Measurements from ENCODE around the gene C14orf93.

Gene C14orf93, protein sequence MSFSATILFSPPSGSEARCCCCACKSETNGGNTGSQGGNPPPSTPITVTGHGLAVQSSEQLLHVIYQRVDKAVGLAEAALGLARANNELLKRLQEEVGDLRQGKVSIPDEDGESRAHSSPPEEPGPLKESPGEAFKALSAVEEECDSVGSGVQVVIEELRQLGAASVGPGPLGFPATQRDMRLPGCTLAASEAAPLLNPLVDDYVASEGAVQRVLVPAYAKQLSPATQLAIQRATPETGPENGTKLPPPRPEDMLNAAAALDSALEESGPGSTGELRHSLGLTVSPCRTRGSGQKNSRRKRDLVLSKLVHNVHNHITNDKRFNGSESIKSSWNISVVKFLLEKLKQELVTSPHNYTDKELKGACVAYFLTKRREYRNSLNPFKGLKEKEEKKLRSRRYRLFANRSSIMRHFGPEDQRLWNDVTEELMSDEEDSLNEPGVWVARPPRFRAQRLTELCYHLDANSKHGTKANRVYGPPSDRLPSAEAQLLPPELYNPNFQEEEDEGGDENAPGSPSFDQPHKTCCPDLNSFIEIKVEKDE

DNA sequence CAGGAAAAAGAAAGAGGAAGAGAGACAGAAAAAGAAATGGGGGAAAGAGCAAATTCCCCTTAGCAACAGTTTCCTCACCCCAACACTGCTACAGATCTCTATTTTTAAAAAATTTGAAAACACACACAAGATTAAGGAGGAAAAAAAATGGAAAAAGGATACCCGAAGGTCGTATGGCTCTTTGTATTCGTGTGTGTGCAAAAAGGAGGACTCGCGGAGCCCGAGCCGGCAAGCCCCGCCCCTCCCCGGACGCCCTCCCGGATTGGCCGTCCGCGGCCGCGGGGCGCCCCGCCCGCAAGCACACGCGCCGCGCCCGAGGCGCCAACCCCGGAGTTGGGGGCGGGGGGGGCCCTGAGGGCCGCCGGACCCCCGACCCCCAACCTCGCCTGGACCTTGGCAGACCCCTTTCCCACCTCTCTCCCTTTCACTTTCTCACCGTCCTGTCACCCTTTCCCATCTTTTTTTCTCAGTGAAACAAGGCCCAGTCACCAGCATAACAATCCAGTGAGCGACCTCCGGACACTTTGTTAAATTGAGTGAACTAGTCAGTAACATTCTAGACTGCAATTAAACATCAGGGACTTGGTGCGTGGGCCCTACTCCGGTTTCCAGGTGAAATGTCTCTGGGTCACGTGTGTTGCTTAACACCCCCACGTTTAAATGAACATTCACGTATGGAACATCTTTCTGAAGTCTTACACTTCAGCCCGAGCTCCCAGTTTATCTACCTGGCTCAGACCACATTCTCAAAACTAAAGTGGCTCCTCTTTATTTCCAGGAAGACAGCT, at the start of gene C14orf93:
TSS of gene C14orf93 (minus strand) at position 205 of the 788 bp plus-strand sequence. CDS start 11,120 bp downstream, outside the sequence.
- peak; percentile 89 for DNase-seq

- DNase-seq = no peak
Observed at GRCh38 chr14:23058654-23059504, 48.9 kb upstream of the C14orf93 start.

GRCh38 chr14:23057757-23058653, 48.1 kb upstream of the C14orf93 start:
- peak; percentile 96 for DNase-seq

GRCh38 chr14:23056956-23057756, 47.2 kb upstream of the C14orf93 start, which contains the start of gene CDH24:
Gene CDH24 (minus strand): TSS chr14:23057520. CDS start chr14:23055733, 1,787 bp downstream.
- DNase-seq = peak; percentile 83

DNA sequence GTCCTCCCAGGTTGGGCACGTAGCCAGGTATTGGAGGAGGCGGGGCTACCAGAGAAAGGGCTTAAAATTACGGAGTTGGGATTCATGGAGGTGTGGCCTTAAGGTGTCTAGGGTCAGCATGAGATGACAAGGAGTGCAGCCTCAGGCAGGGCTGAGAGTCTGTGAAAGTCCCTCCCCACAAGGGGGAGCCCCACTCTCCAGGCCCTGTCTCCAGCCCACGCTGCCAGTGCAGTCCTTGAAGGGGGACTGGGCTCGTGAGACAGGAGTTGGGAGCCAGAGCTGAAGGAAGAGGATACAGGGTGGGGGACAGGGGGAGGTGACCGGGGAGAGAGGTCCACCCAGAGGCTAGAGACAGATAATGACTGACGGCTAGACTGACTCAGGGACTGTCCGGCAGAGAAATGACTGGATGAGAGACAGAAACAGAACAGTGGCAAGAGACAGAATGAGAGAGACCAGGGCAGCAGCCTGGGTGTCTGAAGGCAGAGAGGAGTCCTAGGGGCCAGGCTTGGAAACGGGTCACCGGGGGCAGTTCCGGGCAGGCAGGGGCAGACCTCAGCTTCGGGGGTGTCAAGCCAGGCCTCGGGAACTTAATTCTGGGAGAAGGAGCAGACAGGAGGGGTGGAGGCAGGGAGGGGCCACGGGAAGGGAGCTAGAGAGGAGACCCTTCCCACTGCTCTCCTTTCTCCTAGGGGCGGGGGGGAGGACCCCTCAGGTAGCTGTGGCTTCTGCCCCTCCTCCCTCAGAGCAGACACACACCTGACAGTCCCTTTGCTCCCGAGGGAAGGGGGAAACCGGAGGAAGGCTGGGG, 46.4 kb upstream of the C14orf93 start:
- peak; percentile 84 for DNase-seq

- no peak for DNase-seq
Observed at GRCh38 chr14:23055621-23056144, 45.7 kb upstream of the C14orf93 start.

DNA sequence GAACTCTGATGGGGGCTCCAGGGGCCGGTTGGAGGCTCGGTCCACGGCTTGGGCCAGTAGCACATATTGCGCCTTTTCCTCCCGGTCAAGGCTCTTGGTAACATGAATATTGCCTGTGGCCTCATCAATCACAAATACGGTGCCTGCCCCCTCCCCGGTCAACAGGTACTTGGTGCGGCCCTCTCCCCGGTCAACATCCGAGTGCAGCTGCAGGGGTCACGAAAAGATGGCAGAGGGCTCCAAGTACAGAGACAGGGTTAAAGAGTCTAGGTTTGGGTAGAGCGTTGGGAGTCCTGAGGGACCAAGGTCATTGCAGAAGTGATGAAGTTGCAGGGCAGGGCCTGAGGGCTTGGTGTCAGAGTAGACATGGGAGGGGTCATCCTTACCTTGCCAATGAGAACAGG, 45.2 kb upstream of the C14orf93 start:
- DNase-seq = no peak

DNA sequence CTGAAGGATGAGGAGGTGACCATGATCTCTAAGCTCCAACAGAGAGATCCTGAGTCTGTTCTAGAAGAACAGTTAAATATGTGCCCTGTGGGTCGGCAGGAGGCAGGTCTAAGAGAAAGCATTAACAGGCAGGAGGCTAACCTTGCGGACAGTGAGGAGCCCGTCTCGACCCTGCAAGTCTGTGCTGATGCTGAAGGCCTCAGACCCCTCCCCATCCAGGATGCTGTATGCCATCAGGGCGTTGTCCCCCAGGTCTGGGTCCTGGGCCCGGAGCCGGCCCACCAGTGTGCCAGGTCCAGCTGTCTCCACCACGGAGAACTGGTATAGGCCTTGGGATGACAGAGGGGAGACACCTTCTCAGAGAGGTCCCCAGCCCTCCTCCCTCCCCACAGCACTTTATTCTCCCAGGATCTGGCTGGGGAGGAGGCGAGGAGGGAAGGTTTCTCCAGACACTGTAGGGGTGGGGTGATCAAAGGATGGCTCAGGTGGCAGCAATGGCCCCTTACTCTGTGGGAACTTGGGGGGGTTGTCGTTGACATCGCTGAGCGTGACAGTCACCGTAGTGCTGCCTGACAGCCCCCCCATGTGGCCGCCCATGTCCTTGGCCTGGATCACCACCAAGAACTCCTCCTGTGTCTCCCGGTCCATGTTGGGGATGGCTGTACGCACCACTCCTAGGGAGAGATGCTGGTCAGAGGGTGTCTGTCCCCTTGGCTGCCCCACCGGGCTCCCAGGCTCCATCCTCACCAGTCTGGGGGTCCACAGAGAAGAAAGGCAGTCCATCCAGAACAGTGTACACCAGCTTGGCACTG, 44.3 kb upstream of the C14orf93 start:
- no peak for DNase-seq

DNA sequence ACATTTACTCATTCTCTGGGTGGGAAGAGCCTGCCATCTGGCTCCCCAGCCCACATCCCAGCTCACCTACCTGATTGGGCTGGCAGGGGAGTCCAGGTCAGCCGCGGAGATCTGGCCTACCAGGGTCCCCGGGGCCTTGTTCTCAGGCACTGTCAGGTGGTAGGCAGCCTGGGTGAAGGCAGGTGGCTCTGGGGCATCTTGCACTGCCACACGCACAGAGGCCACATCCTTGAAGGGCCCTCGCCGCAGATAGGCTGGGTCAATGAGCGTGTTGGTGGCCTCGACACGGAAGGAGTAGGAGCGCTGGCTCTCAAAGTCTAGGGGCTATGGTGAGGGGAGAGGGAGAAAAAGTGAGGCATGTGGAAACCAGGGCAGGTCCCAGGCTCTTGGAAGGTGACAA, 43.5 kb upstream of the C14orf93 start:
- no peak for DNase-seq

GRCh38 chr14:23052671-23053070, 42.7 kb upstream of the C14orf93 start:
- no peak for DNase-seq

- DNase-seq = no peak
Observed at GRCh38 chr14:23052182-23052623, 42.3 kb upstream of the C14orf93 start.

DNA sequence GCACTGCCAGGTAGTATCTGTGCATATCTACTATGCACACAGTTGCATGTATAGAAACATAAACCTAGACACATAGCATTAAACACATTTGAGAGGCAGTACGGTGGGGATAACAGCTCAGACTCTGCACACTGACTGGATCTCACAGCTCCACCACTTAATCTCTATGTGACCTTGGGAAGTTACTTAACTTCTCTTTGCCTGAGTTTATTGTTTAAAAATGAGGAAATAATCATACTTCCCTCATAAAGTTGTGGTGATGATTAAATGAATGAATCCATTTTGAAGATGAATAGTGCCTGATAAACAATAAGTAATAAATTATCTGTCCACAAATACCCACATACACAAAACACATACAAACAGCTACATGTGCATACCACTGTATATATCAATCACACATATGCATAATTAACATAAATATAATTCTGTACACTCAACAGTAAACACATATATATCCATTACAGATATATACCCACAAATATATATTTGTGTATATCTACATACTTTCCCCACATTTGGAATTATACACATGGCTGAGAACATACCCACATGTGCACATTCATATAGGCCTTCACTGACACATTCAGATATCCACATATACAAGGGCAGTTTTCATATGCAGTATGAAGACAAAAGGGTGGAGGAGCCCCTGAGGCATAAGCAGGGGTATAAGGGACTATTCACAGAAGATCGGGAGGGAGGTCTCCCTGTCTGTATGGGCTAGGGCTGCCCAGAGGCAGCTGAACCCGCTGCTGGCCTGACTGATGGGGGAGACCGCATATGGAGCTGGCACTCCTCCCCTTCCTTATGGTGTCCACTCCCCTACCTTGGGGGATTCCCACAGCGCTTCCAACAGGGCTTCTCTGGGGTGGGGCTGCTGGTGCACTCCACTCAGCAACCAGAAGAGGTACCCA, 41.5 kb upstream of the C14orf93 start:
- no peak for DNase-seq

DNA sequence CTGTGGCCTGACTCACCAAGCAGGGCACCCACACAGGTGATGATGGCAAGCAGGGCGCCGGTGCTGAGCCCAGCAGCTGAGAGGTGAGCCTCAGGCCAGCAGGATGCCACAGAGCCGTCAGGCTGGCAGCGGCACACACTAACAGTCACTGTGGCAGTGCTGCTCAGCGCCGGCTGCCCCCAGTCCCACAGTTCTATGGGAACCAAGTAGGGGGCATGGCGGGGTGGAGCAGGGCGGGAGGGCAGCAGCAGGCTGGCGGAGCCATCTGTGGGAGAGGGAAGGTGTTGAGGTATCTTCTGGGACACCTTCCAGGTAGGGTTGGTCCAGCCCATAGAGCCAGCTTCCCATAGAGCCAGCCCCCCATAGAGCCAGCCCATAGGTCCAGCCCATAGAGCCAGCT, 39.1 kb upstream of the C14orf93 start:
- no peak for DNase-seq

DNA sequence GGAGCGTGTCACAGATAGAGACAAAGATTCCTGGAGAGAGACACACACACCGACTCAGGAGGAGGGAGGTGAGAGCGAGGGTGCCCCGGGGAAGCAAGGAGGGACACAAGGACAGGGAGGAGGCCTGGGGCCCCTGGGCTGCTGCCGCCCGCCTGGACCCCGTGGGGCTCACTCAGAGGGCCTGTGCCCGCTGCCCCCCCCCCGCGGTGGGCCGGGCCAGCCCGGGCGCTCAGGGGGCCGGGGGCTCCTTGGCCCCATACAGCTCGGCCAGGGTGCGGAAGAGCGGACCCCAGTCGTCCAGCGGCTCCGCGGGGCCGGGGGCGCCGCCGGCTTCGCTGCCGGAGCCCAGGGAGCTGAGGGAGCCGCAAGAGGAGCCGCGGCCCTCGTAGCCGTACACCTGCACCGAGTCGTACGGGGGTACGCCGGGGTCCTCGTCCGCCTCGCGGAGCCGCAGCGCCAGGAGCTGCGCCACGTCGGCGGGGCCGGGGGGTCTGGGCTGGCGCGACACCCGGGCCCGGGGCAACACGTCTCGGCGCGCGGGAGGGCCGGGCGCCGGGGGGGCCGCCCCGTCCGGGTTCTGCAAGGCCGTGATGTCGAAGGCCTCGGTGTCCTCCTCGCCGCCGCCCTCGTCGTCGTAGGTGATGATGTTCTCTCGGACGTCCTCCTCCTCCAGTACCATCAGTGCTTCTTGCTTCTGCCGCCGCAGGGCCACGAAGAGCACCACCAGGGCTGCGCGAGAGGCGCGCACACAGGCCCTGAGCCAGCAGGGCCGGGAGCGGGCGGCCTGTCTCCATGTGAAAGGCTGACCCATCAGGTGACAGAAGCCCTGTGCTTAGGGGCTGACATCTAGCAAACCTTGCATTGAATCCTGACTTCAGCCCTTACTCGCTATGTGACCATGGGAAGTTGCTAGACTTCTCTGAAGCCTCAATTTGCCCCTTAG, 38.1 kb upstream of the C14orf93 start:
- no peak for DNase-seq

- DNase-seq = no peak
Observed at GRCh38 chr14:23047034-23047634, 37.2 kb upstream of the C14orf93 start.
